Activated CD4-positive, alpha-beta T cell treated with anti-CD3 and anti-CD28 coated beads, Interleukin-2, amount 50 U/mL, for 48 hours (primary cell): Measurements from ENCODE around the gene TENT4A.
"Not testable (repeated sequence)": the region's sequence is repeated elsewhere in the genome, so short reads cannot be mapped to it uniquely, and the experiment has no call there.

Source experiments
- DNase-seq, 2 experiments: peaks; one replicate each; pipeline ENCODE4 v3.0.0-alpha.2; 2020

Gene TENT4A

GRCh38 chr5:6774207-6774606 is 61.0 kb downstream of the TENT4A start:
- DNase-seq: not testable (repeated sequence)

GRCh38 chr5:6774721-6775204 is 61.5 kb downstream of the TENT4A start:
- no peak for DNase-seq

GRCh38 chr5:6775571-6775970 is 62.3 kb downstream of the TENT4A start:
- DNase-seq: no peak

GRCh38 chr5:6780802-6781391 is 67.7 kb downstream of the TENT4A start:
- peak; percentile 48 to 58 for DNase-seq

- DNase-seq: no peak
Observed at GRCh38 chr5:6781716-6782115, 68.5 kb downstream of the TENT4A start.

- no peak for DNase-seq
Observed at GRCh38 chr5:6783787-6784186, 70.6 kb downstream of the TENT4A start.

- no peak for DNase-seq
Observed at GRCh38 chr5:6784481-6784880, 71.2 kb downstream of the TENT4A start.

GRCh38 chr5:6785161-6785860 is 72.1 kb downstream of the TENT4A start:
- no peak for DNase-seq

- DNase-seq: no peak
Observed at GRCh38 chr5:6785861-6786180, 72.6 kb downstream of the TENT4A start.

- no peak for DNase-seq
Observed at GRCh38 chr5:6786786-6787495, 73.7 kb downstream of the TENT4A start.

- no peak for DNase-seq
Observed at GRCh38 chr5:6787941-6788340, 74.7 kb downstream of the TENT4A start.

GRCh38 chr5:6788439-6788838 is 75.2 kb downstream of the TENT4A start:
- no peak for DNase-seq

GRCh38 chr5:6788956-6789649 is 75.9 kb downstream of the TENT4A start:
- DNase-seq: no peak

GRCh38 chr5:6790346-6790865 is 77.2 kb downstream of the TENT4A start:
- no peak for DNase-seq

GRCh38 chr5:6791031-6791430 is 77.8 kb downstream of the TENT4A start:
- no peak for DNase-seq

GRCh38 chr5:6792376-6792775 is 79.1 kb downstream of the TENT4A start:
- no peak for DNase-seq

GRCh38 chr5:6792911-6793471 is 79.8 kb downstream of the TENT4A start:
- DNase-seq: no peak

- DNase-seq: no peak
Observed at GRCh38 chr5:6801236-6801635, 88.0 kb downstream of the TENT4A start.

- no peak for DNase-seq
Observed at GRCh38 chr5:6803981-6804550, 90.8 kb downstream of the TENT4A start.

GRCh38 chr5:6804766-6805501 is 91.7 kb downstream of the TENT4A start:
- no peak for DNase-seq

GRCh38 chr5:6805841-6806240 is 92.6 kb downstream of the TENT4A start:
- DNase-seq: no peak
